HUES6 (cell line): Measurements from ENCODE around the gene PYCR2.

ENCODE experiments used
- H3K27ac ChIP-seq: 2 replicates; pipeline ENCODE4 v1.7.0; 2013; ENCODE audit warnings: low read depth, mild to moderate bottlenecking, low read length, inconsistent platforms
- H3K27me3 ChIP-seq: 2 replicates; pipeline ENCODE4 v1.6.1; 2013; ENCODE audit warnings: low read length; ENCODE audit not compliant: control insufficient read depth, insufficient read depth
- H3K36me3 ChIP-seq: 2 replicates; pipeline ENCODE4 v1.6.1; 2013; ENCODE audit warnings: low read length; ENCODE audit not compliant: control insufficient read depth, insufficient read depth
- H3K4me1 ChIP-seq: 2 replicates; pipeline ENCODE4 v1.6.1; 2013; ENCODE audit warnings: low read length; ENCODE audit not compliant: control insufficient read depth, insufficient read depth
- H3K4me3 ChIP-seq: 2 replicates; pipeline ENCODE4 v1.5.1; 2013; ENCODE audit warnings: low read depth, low read length
- H3K9ac ChIP-seq: one replicate; pipeline ENCODE4 v1.6.1; 2013; ENCODE audit warnings: mild to moderate bottlenecking, low read length
- H3K9me3 ChIP-seq: 2 replicates; pipeline ENCODE4 v1.6.1; 2013; ENCODE audit warnings: low read depth, low read length; ENCODE audit not compliant: control insufficient read depth, insufficient read depth

PYCR2 gene

DNA sequence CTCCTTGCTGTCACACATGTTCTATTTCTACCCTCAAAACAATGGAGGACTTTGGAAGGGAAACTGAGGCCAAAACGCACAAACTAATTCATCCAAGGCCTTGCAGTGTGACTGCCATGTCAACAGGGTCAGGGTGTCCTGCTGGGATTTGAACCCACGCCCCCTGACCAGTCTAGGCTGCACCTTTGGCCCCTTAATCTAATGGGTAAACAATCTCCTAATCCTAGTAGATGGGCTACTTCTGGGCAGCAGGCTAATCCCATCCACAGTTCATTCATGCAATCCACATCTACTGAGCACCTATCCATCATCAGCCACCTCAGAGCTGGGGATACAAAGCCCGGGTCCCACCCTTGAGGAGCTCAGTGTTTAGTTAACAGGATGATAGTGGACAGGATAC lies 34.0 kb upstream of the PYCR2 start:
- H3K9me3 ChIP-seq = no peaks in the 10 kb centered on the region
- no peaks in the 10 kb centered on the region for H3K4me1 ChIP-seq
- H3K27ac ChIP-seq = no peak overlapping the region
- peaks cover 6% of the 10 kb centered on the region; the same call in 1 of the 2 replicates for H3K27me3 ChIP-seq
- no peaks in the 10 kb centered on the region for H3K36me3 ChIP-seq
- no peak overlapping the region for H3K4me3 ChIP-seq
- no peak overlapping the region for H3K9ac ChIP-seq

DNA sequence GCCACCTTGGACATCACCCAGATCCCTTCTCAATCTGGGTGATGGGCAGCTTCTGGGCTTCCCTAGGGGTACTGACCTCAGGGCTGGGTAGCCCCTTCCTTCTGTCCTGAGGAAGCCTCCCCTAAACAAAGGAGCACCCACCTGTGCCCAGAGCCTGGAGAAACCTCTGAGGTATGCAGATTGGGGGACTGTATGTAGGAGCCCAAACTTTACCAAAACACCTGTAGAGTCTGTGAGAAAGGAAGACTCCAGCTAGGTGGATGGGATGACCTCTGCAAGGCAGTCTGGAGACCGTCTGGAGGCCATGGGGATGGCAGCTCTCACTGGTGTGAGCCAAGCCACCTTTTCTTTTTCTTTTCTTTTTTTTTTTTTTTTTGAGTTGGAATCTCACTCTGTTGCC lies 30.7 kb upstream of the PYCR2 start:
- Histone ChIP-seq H3K4me1 (peaks cover 17% of the 10 kb centered on the region), H3K27ac (no peak overlapping the region), H3K36me3 (no peaks in the 10 kb centered on the region), H3K9me3 (no peaks in the 10 kb centered on the region), H3K9ac (no peak overlapping the region), H3K4me3 (no peak overlapping the region), H3K27me3 (peaks cover 9% of the 10 kb centered on the region; the same call in 1 of the 2 replicates)

DNA sequence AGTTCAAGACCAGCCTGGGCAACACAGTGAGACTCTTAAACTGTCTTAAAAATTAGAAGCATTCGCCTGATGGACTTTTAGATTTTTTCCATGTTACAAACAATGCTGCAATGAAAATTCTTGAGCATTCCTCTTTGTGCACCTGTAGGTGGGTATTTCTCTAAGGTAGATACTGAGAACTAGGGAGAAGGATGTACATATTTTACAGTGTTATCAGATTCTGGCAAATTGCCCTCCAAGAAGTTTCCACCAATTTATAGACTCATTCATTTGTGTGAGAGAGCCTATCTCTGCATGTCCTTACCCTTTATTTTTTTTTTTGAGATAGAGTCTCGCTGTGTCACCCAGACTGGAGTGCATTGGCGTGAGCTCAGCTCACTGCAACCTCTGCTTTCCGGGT lies 29.3 kb upstream of the PYCR2 start:
- Histone ChIP-seq H3K4me1 (peaks cover 30% of the 10 kb centered on the region), H3K9ac (no peak overlapping the region), H3K4me3 (no peak overlapping the region), H3K36me3 (no peaks in the 10 kb centered on the region), H3K27me3 (peaks cover 14% of the 10 kb centered on the region; the same call in 1 of the 2 replicates), H3K9me3 (no peaks in the 10 kb centered on the region), H3K27ac (no peak overlapping the region)

DNA sequence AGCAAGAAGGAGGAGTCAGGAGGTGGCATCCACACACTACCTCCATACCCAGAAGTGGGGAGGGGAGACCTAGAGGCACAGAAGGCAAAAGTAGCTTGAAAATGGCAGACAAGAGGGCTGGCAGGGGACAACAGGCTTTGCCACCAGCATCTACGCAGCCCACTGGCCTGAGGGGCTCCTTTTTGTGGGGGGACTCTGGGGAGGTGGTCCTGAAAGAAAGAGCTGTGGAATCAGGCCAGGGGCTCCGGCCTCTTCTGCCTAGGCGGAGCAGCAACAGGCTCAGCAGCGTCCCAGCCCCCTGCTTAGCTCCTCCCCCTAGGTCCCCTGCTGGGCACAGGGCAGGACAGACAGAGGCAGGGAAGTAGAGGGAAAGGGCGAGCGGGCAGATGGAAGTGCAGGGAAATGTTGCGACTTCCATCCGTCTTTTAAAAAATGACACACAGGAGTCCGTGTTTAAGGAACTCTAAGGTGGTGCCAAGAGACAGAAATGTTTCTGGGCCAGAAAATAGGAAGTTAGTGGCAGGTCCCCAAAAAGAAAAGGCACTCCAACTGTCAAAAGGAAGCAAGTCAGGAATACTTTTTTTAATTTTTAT lies 27.0 kb upstream of the PYCR2 start:
- H3K9ac ChIP-seq = peak overlapping the region; percentile 62
- H3K36me3 ChIP-seq = no peaks in the 10 kb centered on the region
- no peak overlapping the region; the same call in 1 of the 2 replicates for H3K27ac ChIP-seq
- H3K4me1 ChIP-seq = peaks cover 50% of the 10 kb centered on the region
- H3K27me3 ChIP-seq = peaks cover 29% of the 10 kb centered on the region
- H3K9me3 ChIP-seq = no peaks in the 10 kb centered on the region
- peak overlapping the region; percentile 48 for H3K4me3 ChIP-seq

DNA sequence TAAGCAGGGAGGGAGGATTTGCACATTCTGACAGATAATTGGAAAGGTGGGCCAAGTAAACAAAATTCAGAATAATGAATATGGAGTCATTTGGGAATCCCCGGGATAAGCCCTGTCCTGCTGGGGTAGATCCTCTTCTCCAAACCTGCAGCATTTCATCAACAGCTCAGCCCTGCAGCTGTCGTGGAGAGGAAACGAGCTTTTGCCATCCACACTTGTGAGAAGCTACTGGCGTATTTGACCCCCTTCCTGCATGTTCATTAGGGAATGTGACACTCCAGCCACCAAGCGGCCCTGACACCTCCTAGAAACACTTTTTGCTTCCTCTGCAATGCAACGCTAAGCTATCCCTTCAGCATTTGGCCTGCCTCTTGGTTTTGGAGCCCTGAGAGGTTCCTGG lies 25.0 kb upstream of the PYCR2 start:
- H3K27ac ChIP-seq = no peak overlapping the region
- H3K4me3 ChIP-seq = no peak overlapping the region; the same call in 1 of the 2 replicates
- no peaks in the 10 kb centered on the region for H3K36me3 ChIP-seq
- H3K9me3 ChIP-seq = no peaks in the 10 kb centered on the region
- H3K9ac ChIP-seq = peak overlapping the region; percentile 9
- H3K27me3 ChIP-seq = peaks cover 35% of the 10 kb centered on the region
- peaks cover 70% of the 10 kb centered on the region for H3K4me1 ChIP-seq

DNA sequence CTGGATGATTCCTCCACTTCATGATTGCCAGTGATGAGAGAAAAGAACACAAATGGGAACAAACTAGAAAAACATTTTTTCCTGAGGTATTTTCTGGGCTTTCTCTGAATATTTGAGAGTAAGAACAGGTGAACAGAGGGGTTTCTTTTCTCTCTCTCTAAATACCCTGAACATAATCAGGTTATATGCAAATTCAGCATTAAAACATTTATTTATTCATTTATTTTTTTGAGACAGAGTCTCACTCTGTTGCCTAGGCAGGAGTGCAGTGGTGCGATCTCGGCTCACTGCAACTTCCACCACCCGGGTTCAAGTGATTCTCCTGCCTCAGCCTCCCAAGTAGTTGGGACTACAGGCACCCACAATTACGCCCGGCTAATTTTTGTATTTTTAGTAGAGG lies 22.8 kb upstream of the PYCR2 start:
- Histone ChIP-seq H3K9ac (peak overlapping the region; percentile 67), H3K4me1 (peaks cover 84% of the 10 kb centered on the region), H3K4me3 (no peak overlapping the region), H3K36me3 (no peaks in the 10 kb centered on the region), H3K9me3 (no peaks in the 10 kb centered on the region), H3K27me3 (peaks cover 39% of the 10 kb centered on the region), H3K27ac (peak overlapping the region; percentile 16; the same call in 1 of the 2 replicates)

DNA sequence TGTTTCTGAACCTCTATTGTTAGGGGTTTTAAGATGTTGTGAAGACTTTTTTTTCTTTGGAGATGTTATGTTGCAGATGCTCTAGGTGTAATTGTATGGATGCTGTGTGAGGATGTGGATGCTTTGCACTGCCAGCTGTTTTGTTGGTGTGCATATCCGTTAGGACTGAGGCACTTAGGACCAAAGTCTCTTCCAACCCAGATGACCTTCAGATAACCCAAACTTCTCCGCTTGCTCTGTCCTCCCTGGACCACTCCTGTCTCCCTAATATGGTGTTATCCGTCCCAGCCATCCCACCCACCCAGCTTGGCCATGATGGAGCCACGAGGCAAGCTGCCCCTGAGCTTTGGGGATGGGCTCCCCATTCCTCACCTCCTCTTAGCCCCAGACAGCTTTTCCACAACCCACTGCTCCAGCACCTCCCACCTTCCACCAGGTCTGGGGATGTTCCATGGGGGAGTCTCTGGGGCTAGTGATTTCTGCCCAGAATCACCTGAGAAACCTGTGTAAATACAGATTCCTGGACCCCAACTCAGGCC lies 22.1 kb upstream of the PYCR2 start:
- Histone ChIP-seq H3K4me1 (peaks cover 85% of the 10 kb centered on the region), H3K4me3 (no peak overlapping the region), H3K36me3 (no peaks in the 10 kb centered on the region), H3K27me3 (peaks cover 39% of the 10 kb centered on the region), H3K9ac (peak overlapping the region; percentile 67), H3K27ac (peak overlapping the region; percentile 16; the same call in 1 of the 2 replicates), H3K9me3 (no peaks in the 10 kb centered on the region)

DNA sequence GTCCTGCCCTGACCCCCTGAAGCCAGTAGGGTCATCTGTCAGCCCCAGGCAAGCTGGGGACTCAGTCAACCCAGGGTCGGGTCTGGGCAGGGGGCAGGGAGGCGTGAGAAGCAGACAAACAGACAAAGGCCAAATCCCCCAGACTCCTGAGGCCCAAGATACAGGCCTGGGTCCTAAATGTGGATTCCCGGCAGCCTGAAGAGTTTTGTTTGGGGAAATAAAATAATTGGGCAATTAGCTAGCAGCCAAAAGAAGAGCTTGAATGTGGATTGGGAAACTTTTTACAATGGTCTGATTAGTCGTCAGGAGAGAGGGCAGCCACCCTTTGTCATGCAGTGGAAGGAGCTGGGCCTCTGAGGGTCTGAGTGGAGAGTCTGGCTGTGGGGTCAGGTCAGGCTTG lies 21.5 kb upstream of the PYCR2 start:
- H3K9me3 ChIP-seq = no peaks in the 10 kb centered on the region
- peak overlapping the region; percentile 88 for H3K9ac ChIP-seq
- H3K27me3 ChIP-seq = peaks cover 39% of the 10 kb centered on the region
- peak overlapping the region; percentile 80 for H3K27ac ChIP-seq
- no peaks in the 10 kb centered on the region for H3K36me3 ChIP-seq
- H3K4me1 ChIP-seq = peaks cover 84% of the 10 kb centered on the region
- no peak overlapping the region for H3K4me3 ChIP-seq

DNA sequence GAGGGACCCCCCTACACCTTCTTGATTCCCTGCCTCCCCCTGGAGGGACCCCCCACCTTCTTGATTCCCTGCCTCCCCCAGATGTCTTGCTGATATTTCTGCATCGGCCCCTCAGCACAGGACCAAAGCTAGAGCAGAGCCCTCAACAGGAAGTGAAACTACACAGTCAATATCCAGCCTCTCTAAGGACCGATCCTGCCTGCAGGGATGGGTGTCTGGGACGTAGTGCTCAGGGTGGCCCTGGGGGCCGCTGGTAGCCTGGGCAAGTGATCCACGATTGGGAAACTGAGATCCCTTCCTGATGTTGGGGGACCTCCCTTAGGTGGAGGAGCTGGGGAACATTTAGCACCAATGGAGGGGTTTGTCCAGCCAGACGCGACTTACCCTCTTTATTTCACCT lies 20.9 kb upstream of the PYCR2 start:
- Histone ChIP-seq H3K9ac (peak overlapping the region; percentile 88), H3K27me3 (peaks cover 36% of the 10 kb centered on the region), H3K9me3 (no peaks in the 10 kb centered on the region), H3K27ac (peak overlapping the region; percentile 80), H3K36me3 (no peaks in the 10 kb centered on the region), H3K4me3 (no peak overlapping the region), H3K4me1 (peaks cover 86% of the 10 kb centered on the region)

DNA sequence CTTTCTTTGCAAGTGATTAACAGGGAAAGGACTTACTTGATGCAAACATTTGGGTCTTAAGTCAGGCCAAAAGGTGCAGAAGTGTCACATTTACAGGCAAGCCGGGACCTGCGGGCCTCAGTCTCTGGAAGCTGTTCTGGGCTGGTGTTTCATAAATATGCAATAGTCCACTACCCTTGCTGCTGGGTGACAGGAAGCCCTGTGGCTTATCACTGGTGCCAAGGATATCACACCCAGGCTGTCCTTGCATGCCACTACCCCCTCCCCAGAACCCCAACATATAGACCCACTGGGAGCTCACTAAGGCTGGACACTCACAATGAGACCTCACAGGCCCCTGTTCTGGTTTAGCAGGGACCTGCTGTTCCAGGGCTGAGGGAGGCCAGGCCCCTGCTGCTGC lies 20.3 kb upstream of the PYCR2 start:
- Histone ChIP-seq H3K9me3 (no peaks in the 10 kb centered on the region), H3K27me3 (peaks cover 36% of the 10 kb centered on the region), H3K9ac (peak overlapping the region; percentile 88), H3K4me1 (peaks cover 85% of the 10 kb centered on the region), H3K4me3 (no peak overlapping the region), H3K27ac (peak overlapping the region; percentile 80; the same call in 1 of the 2 replicates), H3K36me3 (no peaks in the 10 kb centered on the region)

DNA sequence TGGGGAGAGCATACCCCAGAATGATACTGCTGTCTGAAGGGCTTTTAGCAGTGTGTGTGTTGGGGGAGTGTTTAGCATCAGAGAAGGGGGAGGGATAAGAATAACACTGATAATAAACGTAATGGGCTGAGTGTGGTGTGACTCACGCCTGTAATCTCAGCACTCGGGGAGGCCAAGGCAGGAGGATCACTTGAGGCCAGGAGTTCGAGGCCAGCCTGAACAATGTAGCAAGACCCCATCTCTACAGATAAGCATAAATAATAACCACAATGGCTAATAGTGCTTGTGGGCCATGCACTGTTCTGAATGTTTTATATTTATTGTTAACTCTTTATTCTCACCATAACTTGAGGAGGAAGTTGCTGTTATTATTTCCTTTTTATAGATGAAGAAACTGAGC lies 19.5 kb upstream of the PYCR2 start:
- H3K4me3 ChIP-seq = no peak overlapping the region
- peaks cover 76% of the 10 kb centered on the region for H3K4me1 ChIP-seq
- no peak overlapping the region for H3K27ac ChIP-seq
- H3K9ac ChIP-seq = peak overlapping the region; percentile 78
- H3K27me3 ChIP-seq = peaks cover 34% of the 10 kb centered on the region
- H3K36me3 ChIP-seq = no peaks in the 10 kb centered on the region
- H3K9me3 ChIP-seq = no peaks in the 10 kb centered on the region
